ENCODE measurements around the gene C5orf58.

- TF ChIP-seq CTCF (IDR thresholded peaks at IDR 0.05), result no peak
- no peak for TF ChIP-seq POLR2A (IDR thresholded peaks at IDR 0.05)
Measured at GRCh38 chr5:170195961-170196360, 36.8 kb upstream of the C5orf58 start.

All from heart left ventricle (tissue), 13 donors.